H9 (cell line): Measurements from ENCODE around the gene ENKUR. TPM values are rescaled to one million over a fixed set of nuclear protein-coding genes. Genes with fewer than 3 reads are reported as not detected.

Source experiments
- DNase-seq: peaks from one replicate; pipeline ENCODE4 v3.0.0-alpha.2; 2017
- H2AFZ ChIP-seq: one replicate; pipeline ENCODE4 v1.6.1; 2013; ENCODE audit warnings: mild to moderate bottlenecking, low read length, control low read depth, moderate library complexity
- H2AK5ac ChIP-seq: 2 replicates; pipeline ENCODE4 v1.6.1; 2013; ENCODE audit warnings: low read length, control low read depth, mixed read lengths; ENCODE audit not compliant: insufficient read length
- H2BK120ac ChIP-seq: one replicate; pipeline ENCODE4 v1.6.1; 2013; ENCODE audit warnings: low read depth, mild to moderate bottlenecking, low read length, control low read depth, inconsistent platforms; ENCODE audit not compliant: poor library complexity, severe bottlenecking
- H2BK12ac ChIP-seq: 2 replicates; pipeline ENCODE4 v1.6.1; 2013; ENCODE audit warnings: low read length, control low read depth, mixed read lengths, low read depth; ENCODE audit not compliant: insufficient read length
- H2BK15ac ChIP-seq: 2 replicates; pipeline ENCODE4 v1.6.1; 2013; ENCODE audit warnings: low read depth, low read length, control low read depth
- H2BK20ac ChIP-seq: one replicate; pipeline ENCODE4 v1.6.1; 2013; ENCODE audit warnings: low read depth, mild to moderate bottlenecking, low read length, control low read depth, inconsistent platforms; ENCODE audit not compliant: poor library complexity, severe bottlenecking
- H2BK5ac ChIP-seq: 2 replicates; pipeline ENCODE4 v1.6.1; 2013; ENCODE audit warnings: low read length, control low read depth, mixed read lengths; ENCODE audit not compliant: insufficient read length
- H3K14ac ChIP-seq: 2 replicates; pipeline ENCODE4 v1.6.1; 2013; ENCODE audit warnings: low read length, control low read depth; ENCODE audit not compliant: insufficient read depth
- H3K18ac ChIP-seq: 2 replicates; pipeline ENCODE4 v1.6.1; 2013; ENCODE audit warnings: low read depth, mild to moderate bottlenecking, mixed read lengths, low read length, control low read depth; ENCODE audit not compliant: insufficient read length
- H3K23ac ChIP-seq: 2 replicates; pipeline ENCODE4 v1.6.1; 2013; ENCODE audit warnings: low read length, control low read depth, mixed read lengths, low read depth; ENCODE audit not compliant: insufficient read length
- H3K23me2 ChIP-seq: 2 replicates; pipeline ENCODE4 v1.6.1; 2013; ENCODE audit warnings: low read depth, mild to moderate bottlenecking, mixed read lengths, low read length, control low read depth; ENCODE audit not compliant: insufficient read length, poor library complexity, severe bottlenecking
- H3K27ac ChIP-seq: 2 replicates; pipeline ENCODE4 v1.5.1; 2013; ENCODE audit warnings: low read length, control low read depth, mixed read lengths, low read depth; ENCODE audit not compliant: insufficient read length
- H3K27me3 ChIP-seq: 2 replicates; pipeline ENCODE4 v1.6.1; 2013; ENCODE audit warnings: low read length, control low read depth, inconsistent platforms; ENCODE audit not compliant: insufficient read depth
- H3K4ac ChIP-seq: 2 replicates; pipeline ENCODE4 v1.6.1; 2013; ENCODE audit warnings: low read depth, mild to moderate bottlenecking, control low read depth, inconsistent platforms, low read length, moderate library complexity
- H3K4me1 ChIP-seq: 2 replicates; pipeline ENCODE4 v1.6.1; 2013; ENCODE audit warnings: low read length, control low read depth, inconsistent platforms; ENCODE audit not compliant: insufficient read depth
- H3K4me2 ChIP-seq: 2 replicates; pipeline ENCODE4 v1.6.1; 2013; ENCODE audit warnings: low read length, control low read depth, mixed read lengths; ENCODE audit not compliant: insufficient read length, insufficient read depth
- H3K56ac ChIP-seq: 2 replicates; pipeline ENCODE4 v1.6.1; 2013; ENCODE audit warnings: low read depth, mild to moderate bottlenecking, mixed read lengths, low read length, control low read depth; ENCODE audit not compliant: insufficient read length
- H3K79me1 ChIP-seq: 2 replicates; pipeline ENCODE4 v1.6.1; 2013; ENCODE audit warnings: low read depth, mild to moderate bottlenecking, moderate library complexity, low read length, control low read depth, inconsistent platforms; ENCODE audit not compliant: insufficient read depth, poor library complexity, severe bottlenecking
- H3K79me2 ChIP-seq: 2 replicates; pipeline ENCODE4 v1.6.1; 2013; ENCODE audit warnings: low read length, control low read depth, inconsistent platforms; ENCODE audit not compliant: insufficient read depth
- H3K9ac ChIP-seq: 2 replicates; pipeline ENCODE4 v1.6.1; 2013; ENCODE audit warnings: low read length, control low read depth, mixed read lengths; ENCODE audit not compliant: insufficient read length; ENCODE audit errors: extremely low read depth
- H3K9me3 ChIP-seq: one replicate; pipeline ENCODE4 v1.6.1; 2013; ENCODE audit warnings: low read depth, low read length, inconsistent platforms; ENCODE audit not compliant: control insufficient read depth
- H3T11ph ChIP-seq: one replicate; pipeline ENCODE4 v1.6.1; 2013; ENCODE audit warnings: mild to moderate bottlenecking, low read length, control low read depth, inconsistent platforms
- H4K20me1 ChIP-seq: one replicate; pipeline ENCODE4 v1.6.1; 2013; ENCODE audit not compliant: control insufficient read depth, insufficient read length, insufficient read depth
- H4K5ac ChIP-seq: 2 replicates; pipeline ENCODE4 v1.6.1; 2013; ENCODE audit warnings: low read depth, mild to moderate bottlenecking, mixed read lengths, low read length, control low read depth; ENCODE audit not compliant: insufficient read length
- H4K8ac ChIP-seq: replicated peaks from 2 replicates; pipeline ENCODE4 v1.6.1; 2013; ENCODE audit warnings: low read length, control low read depth, mixed read lengths, low read depth; ENCODE audit not compliant: insufficient read length
- H4K91ac ChIP-seq: 2 replicates; pipeline ENCODE4 v1.6.1; 2013; ENCODE audit warnings: low read depth, mild to moderate bottlenecking, moderate library complexity, mixed read lengths, low read length, control low read depth; ENCODE audit not compliant: insufficient read length
- H3K27ac Mint-ChIP-seq, 3 experiments: 2 replicates in 2 of 3; 3 replicates in 1 of 3; pipeline ENCODE4 v1.8.0; 2020 to 2021; ENCODE audit warnings: mixed read lengths in 3 of 3, mild to moderate bottlenecking in 1 of 3, moderate library complexity in 1 of 3
- H3K27me3 Mint-ChIP-seq: 2 replicates; pipeline ENCODE4 v1.8.0; 2021; ENCODE audit warnings: low read depth, mild to moderate bottlenecking, moderate library complexity, mixed read lengths
- H3K36me3 Mint-ChIP-seq, 3 experiments: 2 replicates in 2 of 3; 3 replicates in 1 of 3; pipeline ENCODE4 v1.8.0; 2020 to 2021; ENCODE audit warnings: low read depth in 3 of 3, mixed read lengths in 3 of 3; ENCODE audit not compliant: insufficient read depth in 1 of 3
- H3K4me1 Mint-ChIP-seq, 2 experiments: 2 replicates each; pipeline ENCODE4 v1.8.0; 2020; ENCODE audit warnings: mixed read lengths in 2 of 2
- H3K4me3 Mint-ChIP-seq, 2 experiments: 2 replicates in 1 of 2; 3 replicates in 1 of 2; pipeline ENCODE4 v1.8.0; 2020 to 2021; ENCODE audit warnings: mild to moderate bottlenecking in 2 of 2, mixed read lengths in 2 of 2, moderate library complexity in 1 of 2
- H3K9me3 Mint-ChIP-seq, 2 experiments: 2 replicates in 1 of 2; 3 replicates in 1 of 2; pipeline ENCODE4 v1.8.0; 2020; ENCODE audit warnings: mild to moderate bottlenecking in 2 of 2, mixed read lengths in 2 of 2, moderate library complexity in 1 of 2
- WGBS: extraction: QIAGEN DNeasy Blood & Tissue Kit; methylation state at CpG from one replicate; pipeline ENCODE4 v1.1.7; 2013; ENCODE audit warnings: missing lambda C conversion rate, low lambda C conversion rate, mixed read lengths; ENCODE audit not compliant: insufficient read length; ENCODE audit errors: extremely low coverage; 5-methylcytosine and 5-hydroxymethylcytosine counted together
- total RNA-seq: library from RNA; stranded (reverse); gene quantifications from 2 replicates; pipeline ENCODE4 v1.2.1, GENCODE V29; 2021
- TF ChIP-seq, protein P1 (sequence below): fragments of 200-600 bp; sonication (generic); conservative IDR thresholded peaks from 3 replicates; pipeline ENCODE4 v1.8.0; 2021; ENCODE audit warnings: antibody characterized with exemption, mild to moderate bottlenecking

The ENKUR gene
- total RNA-seq, 1 experiment from 2014 or later, result not detected

DNA sequence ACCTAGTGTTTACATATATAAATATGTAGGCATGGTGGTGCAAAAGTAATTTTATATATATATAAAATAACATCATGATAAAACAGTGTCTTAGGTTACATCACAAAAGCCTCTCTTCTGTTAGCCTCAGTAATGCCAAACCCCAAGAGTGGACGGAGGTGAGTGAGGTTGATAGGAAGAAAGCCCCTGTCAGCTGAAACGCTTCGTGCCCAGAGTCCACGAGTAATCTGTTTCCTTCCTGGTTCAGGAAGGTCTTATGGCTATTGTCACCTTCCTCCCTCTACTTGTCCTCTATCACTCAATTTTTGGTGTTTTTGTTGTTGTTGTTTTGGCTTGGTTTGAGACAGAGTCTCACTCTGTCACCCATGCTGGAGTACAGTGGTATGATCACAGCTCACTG is 41.9 kb upstream of the ENKUR start:
- H4K5ac ChIP-seq, result no peak overlapping the region
- no peaks in the 10 kb centered on the region for H3K4me1 ChIP-seq
- no peaks in the 10 kb centered on the region; the same call in 1 of the 2 replicates for H3K27me3 ChIP-seq
- Mint-ChIP-seq H3K4me3 (no peak overlapping the region), H3K27ac (no peak overlapping the region), H3K27me3 (peaks cover 12% of the 10 kb centered on the region), H3K4me1 (peaks cover 3 to 7% of the 10 kb centered on the region in 2 experiments; a peak in 3 of 4 replicates), H3K36me3 (no peaks in the 10 kb centered on the region), H3K9me3 (no peaks in the 10 kb centered on the region)
- no peak overlapping the region for H4K8ac ChIP-seq
- TF ChIP-seq, protein P1, sequence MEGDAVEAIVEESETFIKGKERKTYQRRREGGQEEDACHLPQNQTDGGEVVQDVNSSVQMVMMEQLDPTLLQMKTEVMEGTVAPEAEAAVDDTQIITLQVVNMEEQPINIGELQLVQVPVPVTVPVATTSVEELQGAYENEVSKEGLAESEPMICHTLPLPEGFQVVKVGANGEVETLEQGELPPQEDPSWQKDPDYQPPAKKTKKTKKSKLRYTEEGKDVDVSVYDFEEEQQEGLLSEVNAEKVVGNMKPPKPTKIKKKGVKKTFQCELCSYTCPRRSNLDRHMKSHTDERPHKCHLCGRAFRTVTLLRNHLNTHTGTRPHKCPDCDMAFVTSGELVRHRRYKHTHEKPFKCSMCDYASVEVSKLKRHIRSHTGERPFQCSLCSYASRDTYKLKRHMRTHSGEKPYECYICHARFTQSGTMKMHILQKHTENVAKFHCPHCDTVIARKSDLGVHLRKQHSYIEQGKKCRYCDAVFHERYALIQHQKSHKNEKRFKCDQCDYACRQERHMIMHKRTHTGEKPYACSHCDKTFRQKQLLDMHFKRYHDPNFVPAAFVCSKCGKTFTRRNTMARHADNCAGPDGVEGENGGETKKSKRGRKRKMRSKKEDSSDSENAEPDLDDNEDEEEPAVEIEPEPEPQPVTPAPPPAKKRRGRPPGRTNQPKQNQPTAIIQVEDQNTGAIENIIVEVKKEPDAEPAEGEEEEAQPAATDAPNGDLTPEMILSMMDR, result no peak
- no peak overlapping the region for H3K27ac ChIP-seq
- H3K9ac ChIP-seq, result no peak overlapping the region
- no peak overlapping the region for H3K4ac ChIP-seq
- H2BK5ac ChIP-seq, result no peak overlapping the region
- H3K79me2 ChIP-seq, result no peaks in the 10 kb centered on the region
- H4K20me1 ChIP-seq, result no peaks in the 10 kb centered on the region
- no peak overlapping the region for H2BK120ac ChIP-seq
- no peak overlapping the region for H2BK20ac ChIP-seq
- no CpG with 5 or more reads among the region's 4 CpGs for WGBS
- H2AFZ ChIP-seq, result no peak overlapping the region
- no peak overlapping the region for H3K23ac ChIP-seq
- H2BK12ac ChIP-seq, result no peak overlapping the region
- H4K91ac ChIP-seq, result no peak overlapping the region
- DNase-seq, result no peak
- H3K18ac ChIP-seq, result no peak overlapping the region
- no peak overlapping the region for H3K56ac ChIP-seq
- H3K14ac ChIP-seq, result no peak overlapping the region
- H3K9me3 ChIP-seq, result no peaks in the 10 kb centered on the region
- H3T11ph ChIP-seq, result no peak overlapping the region
- no peak overlapping the region for H3K4me2 ChIP-seq
- H2AK5ac ChIP-seq, result no peak overlapping the region
- H3K79me1 ChIP-seq, result no peaks in the 10 kb centered on the region
- no peaks in the 10 kb centered on the region for H3K23me2 ChIP-seq
- H2BK15ac ChIP-seq, result no peak overlapping the region
